DND-41 (cell line): ENCODE data around the gene MRPL54.

Experiments
- ATAC-seq: fragments of 200-7000 bp; cut with Tn5 transposase; 3 replicates; pipeline ENCODE4 v1.9.1; 2021; ENCODE audit warnings: low read depth; ENCODE audit not compliant: insufficient read depth
- DNase-seq: peaks from one replicate; pipeline ENCODE4 v3.0.0-alpha.2; 2020
- H2AFZ ChIP-seq: 2 replicates; pipeline ENCODE4 v1.6.0; 2012; ENCODE audit warnings: low read depth, low read length
- H3K27ac ChIP-seq: 2 replicates; pipeline ENCODE4 v1.5.1; 2012; ENCODE audit warnings: low read length, inconsistent platforms
- H3K27me3 ChIP-seq: fragments of 200-600 bp; sonication (generic); 2 replicates; pipeline ENCODE4 v1.6.0; 2012; ENCODE audit warnings: low read length, mild to moderate bottlenecking, inconsistent platforms; ENCODE audit not compliant: insufficient read depth, poor library complexity
- H3K36me3 ChIP-seq: 2 replicates; pipeline ENCODE4 v1.5.1; 2012; ENCODE audit warnings: low read length, inconsistent platforms; ENCODE audit not compliant: insufficient read depth
- H3K4me1 ChIP-seq: 2 replicates; pipeline ENCODE4 v1.5.1; 2012; ENCODE audit warnings: mild to moderate bottlenecking, low read length; ENCODE audit not compliant: insufficient read depth
- H3K4me2 ChIP-seq: 2 replicates; pipeline ENCODE4 v1.6.0; 2012; ENCODE audit warnings: mild to moderate bottlenecking, moderate library complexity, low read length, inconsistent platforms; ENCODE audit not compliant: insufficient read depth
- H3K4me3 ChIP-seq, 2 experiments: fragments of 200-600 bp in 1 of 2; shearing (Covaris generic) in 1 of 2; 2 replicates each; pipeline ENCODE4 v1.5.1; 2012 to 2016; ENCODE audit warnings: inconsistent platforms in 2 of 2, low read length in 2 of 2, mild to moderate bottlenecking in 2 of 2, low read depth in 1 of 2, moderate library complexity in 1 of 2
- H3K79me2 ChIP-seq: 2 replicates; pipeline ENCODE4 v1.6.0; 2012; ENCODE audit warnings: low read length, inconsistent platforms; ENCODE audit not compliant: insufficient read depth
- H3K9ac ChIP-seq: 2 replicates; pipeline ENCODE4 v1.6.0; 2012; ENCODE audit warnings: low read depth, mild to moderate bottlenecking, inconsistent platforms, low read length, moderate library complexity
- H3K9me3 ChIP-seq: 2 replicates; pipeline ENCODE4 v1.5.1; 2012; ENCODE audit warnings: low read length, moderate library complexity, mild to moderate bottlenecking, inconsistent platforms; ENCODE audit not compliant: insufficient read depth, severe bottlenecking
- H4K20me1 ChIP-seq: 2 replicates; pipeline ENCODE4 v1.6.0; 2012; ENCODE audit warnings: low read length; ENCODE audit not compliant: insufficient read depth
- EZH2 ChIP-seq: IDR thresholded peaks from 3 replicates; pipeline ENCODE4 v1.6.1; 2012; ENCODE audit warnings: borderline replicate concordance, low read depth, mild to moderate bottlenecking, moderate library complexity, low read length, inconsistent platforms; ENCODE audit not compliant: severe bottlenecking
- TF ChIP-seq, protein P1 (sequence below): IDR thresholded peaks from 2 replicates; pipeline ENCODE4 v1.5.1; 2012; ENCODE audit warnings: borderline replicate concordance, low read length, moderate library complexity, mild to moderate bottlenecking; ENCODE audit not compliant: poor library complexity, severe bottlenecking; ENCODE audit errors: extremely low read depth

Gene MRPL54

DNA sequence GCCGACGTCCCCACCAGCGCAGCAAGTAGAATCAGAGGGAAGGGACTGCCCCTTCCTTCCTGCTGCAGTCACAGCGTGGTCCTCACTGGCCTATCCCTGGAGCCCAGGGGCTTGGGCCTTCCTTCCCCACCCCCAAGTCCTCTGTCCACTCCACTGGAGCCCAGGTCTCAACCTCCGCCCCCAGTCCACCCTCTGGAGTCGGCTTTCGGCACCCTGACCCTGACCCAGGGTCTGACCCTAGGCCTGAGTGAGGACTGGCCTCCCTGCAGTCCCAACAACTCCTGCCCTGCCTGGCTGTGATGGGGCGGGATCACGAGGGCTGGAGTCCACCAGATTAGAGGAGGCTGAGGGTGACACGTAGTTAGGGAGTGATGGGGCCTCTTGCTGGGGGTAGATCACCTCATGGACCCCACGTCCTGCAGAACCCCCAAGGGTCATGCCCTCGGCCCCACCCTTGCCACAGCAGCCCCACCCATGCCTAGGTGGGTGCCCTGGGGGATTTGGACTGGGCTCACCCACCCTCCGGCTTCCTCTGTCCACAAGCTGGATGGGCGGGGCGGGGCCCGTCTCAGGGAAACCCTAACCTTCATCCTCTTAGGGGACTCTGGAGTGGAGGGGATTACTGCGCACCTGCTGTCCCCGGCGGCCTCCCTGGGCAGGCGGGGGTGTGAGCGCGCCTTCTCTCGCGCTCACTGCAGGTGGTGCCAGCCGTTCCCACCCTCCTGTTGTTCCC is 5.7 kb downstream of the MRPL54 start:
- Histone ChIP-seq H3K4me3 (no peak overlapping the region), H3K27ac (no peak overlapping the region), H3K4me2 (no peak overlapping the region), H3K9me3 (no peaks in the 10 kb centered on the region), H3K36me3 (peaks cover 34% of the 10 kb centered on the region), H3K4me1 (peaks cover 7% of the 10 kb centered on the region), H2AFZ (no peak overlapping the region), H3K9ac (no peak overlapping the region), H3K27me3 (no peaks in the 10 kb centered on the region), H4K20me1 (no peaks in the 10 kb centered on the region), H3K79me2 (peaks cover 4% of the 10 kb centered on the region)
- DNase-seq = no peak
- ATAC-seq = no peak
- TF ChIP-seq, protein P1, sequence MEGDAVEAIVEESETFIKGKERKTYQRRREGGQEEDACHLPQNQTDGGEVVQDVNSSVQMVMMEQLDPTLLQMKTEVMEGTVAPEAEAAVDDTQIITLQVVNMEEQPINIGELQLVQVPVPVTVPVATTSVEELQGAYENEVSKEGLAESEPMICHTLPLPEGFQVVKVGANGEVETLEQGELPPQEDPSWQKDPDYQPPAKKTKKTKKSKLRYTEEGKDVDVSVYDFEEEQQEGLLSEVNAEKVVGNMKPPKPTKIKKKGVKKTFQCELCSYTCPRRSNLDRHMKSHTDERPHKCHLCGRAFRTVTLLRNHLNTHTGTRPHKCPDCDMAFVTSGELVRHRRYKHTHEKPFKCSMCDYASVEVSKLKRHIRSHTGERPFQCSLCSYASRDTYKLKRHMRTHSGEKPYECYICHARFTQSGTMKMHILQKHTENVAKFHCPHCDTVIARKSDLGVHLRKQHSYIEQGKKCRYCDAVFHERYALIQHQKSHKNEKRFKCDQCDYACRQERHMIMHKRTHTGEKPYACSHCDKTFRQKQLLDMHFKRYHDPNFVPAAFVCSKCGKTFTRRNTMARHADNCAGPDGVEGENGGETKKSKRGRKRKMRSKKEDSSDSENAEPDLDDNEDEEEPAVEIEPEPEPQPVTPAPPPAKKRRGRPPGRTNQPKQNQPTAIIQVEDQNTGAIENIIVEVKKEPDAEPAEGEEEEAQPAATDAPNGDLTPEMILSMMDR = no peak
- TF ChIP-seq EZH2 = no peak

DNA sequence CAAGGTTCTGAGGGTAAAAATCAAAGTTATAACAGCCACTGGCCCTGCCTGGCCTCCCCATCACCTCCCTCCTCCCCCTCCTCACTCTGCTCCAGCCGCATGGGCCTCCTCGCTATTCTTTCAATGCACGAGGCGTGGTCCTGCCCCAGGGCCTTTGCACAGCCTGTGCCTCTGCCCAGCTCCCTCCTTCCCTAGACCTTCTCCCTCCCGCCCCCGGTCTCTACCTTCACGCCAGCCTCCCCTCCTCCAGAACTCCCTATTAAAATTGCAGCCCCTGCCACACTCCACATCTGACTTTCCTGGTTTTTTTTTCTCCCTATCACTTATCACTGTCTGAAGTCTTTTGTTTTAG is 6.2 kb downstream of the MRPL54 start:
- DNase-seq (no peak), ATAC-seq (no peak)
- Histone ChIP-seq H3K4me3 (no peak overlapping the region), H2AFZ (no peak overlapping the region), H3K79me2 (no peaks in the 10 kb centered on the region), H3K9ac (no peak overlapping the region), H3K36me3 (peaks cover 34% of the 10 kb centered on the region), H3K27ac (no peak overlapping the region), H3K27me3 (no peaks in the 10 kb centered on the region), H3K9me3 (no peaks in the 10 kb centered on the region), H3K4me1 (0 out of 2 replicates have a peak, but pooled peaks cover 2% of the 10 kb centered on the region), H4K20me1 (no peaks in the 10 kb centered on the region), H3K4me2 (no peak overlapping the region)
- TF ChIP-seq, protein P1 = no peak
- TF ChIP-seq EZH2 = no peak

DNA sequence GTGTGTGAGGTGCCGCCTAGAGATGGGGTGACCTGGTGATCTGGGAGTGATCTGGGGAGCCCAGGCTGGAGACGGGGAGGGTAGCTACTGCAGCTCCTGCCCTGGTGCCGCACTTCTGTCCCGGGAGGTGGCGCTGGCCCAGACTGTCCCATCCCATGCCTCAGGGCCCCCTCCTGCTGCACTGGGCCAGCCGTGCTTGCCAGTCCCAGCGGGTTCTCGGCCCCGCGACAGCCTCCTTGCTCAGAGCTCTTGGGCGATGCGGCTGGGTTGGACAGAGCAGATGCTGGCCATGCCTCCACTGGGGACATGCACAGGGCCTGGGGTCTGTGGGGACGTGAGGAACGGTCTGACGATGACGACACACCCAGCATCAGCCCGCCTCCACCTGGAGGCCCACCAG is 7.0 kb downstream of the MRPL54 start:
- no peak overlapping the region for H3K9ac ChIP-seq
- no peak overlapping the region for H2AFZ ChIP-seq
- no peaks in the 10 kb centered on the region for H3K27me3 ChIP-seq
- ATAC-seq = no peak
- H3K36me3 ChIP-seq = peaks cover 34% of the 10 kb centered on the region
- no peak overlapping the region for H3K27ac ChIP-seq
- no peaks in the 10 kb centered on the region for H4K20me1 ChIP-seq
- no peaks in the 10 kb centered on the region for H3K4me1 ChIP-seq
- no peaks in the 10 kb centered on the region for H3K9me3 ChIP-seq
- no peak for TF ChIP-seq EZH2
- TF ChIP-seq, protein P1 = no peak
- DNase-seq = no peak
- no peaks in the 10 kb centered on the region for H3K79me2 ChIP-seq
- no peak overlapping the region for H3K4me3 ChIP-seq
- H3K4me2 ChIP-seq = no peak overlapping the region
